ENCODE data around the gene PIEZO2. TPM values are rescaled to one million over a fixed set of nuclear protein-coding genes. Genes with fewer than 3 reads are reported as not detected.

The PIEZO2 gene
- total and polyA plus RNA-seq, 2 of the 8 experiments (the other 6 are each of a cell fraction or from before 2014, with no cell fraction given): 4.7 to 16.5 TPM

GRCh38 chr18:10899481-10899880, 249.9 kb downstream of the PIEZO2 start:
- Histone ChIP-seq H2BK120ac (replicated peaks; ENCODE audit: low read depth, low read length) (no peak overlapping the region), H3K36me3 (ENCODE audit: control insufficient read depth in 2 of 4, insufficient read depth in 4 of 4, low read length in 3 of 4) (no peaks in the 10 kb centered on the region), H3K23me2 (ENCODE audit: low read depth, low read length) (no peaks in the 10 kb centered on the region; the same call in 1 of the 2 replicates), H3K18ac (ENCODE audit: extremely low read depth, low read length) (no peak overlapping the region), H2BK20ac (ENCODE audit: low read length) (no peak overlapping the region), H2AK5ac (ENCODE audit: low read depth, low read length) (no peak overlapping the region), H3K4me1 (replicated peaks in 1 of 4; ENCODE audit: control insufficient read depth in 3 of 4, insufficient read depth in 4 of 4, low read length in 3 of 4) (no peaks in the 10 kb centered on the region), H3K9me3 (ENCODE audit: insufficient read depth in 2 of 2, low read depth in 1 of 2, low read length in 1 of 2) (no peaks in the 10 kb centered on the region), H2BK5ac (ENCODE audit: low read depth, low read length) (no peak overlapping the region), H2BK12ac (ENCODE audit: low read depth, low read length) (no peak overlapping the region), H3K4me3 (ENCODE audit: extremely low read depth in 1 of 4, insufficient read depth in 2 of 4, low read depth in 3 of 4, low read length in 4 of 4) (no peak overlapping the region), H2AFZ (ENCODE audit: low read length) (no peak overlapping the region), H3K23ac (ENCODE audit: insufficient read length) (no peak overlapping the region), H2BK15ac (ENCODE audit: low read length) (no peak overlapping the region), H3K27me3 (replicated peaks in 1 of 4; ENCODE audit: control insufficient read depth in 3 of 4, extremely low read depth in 1 of 4, insufficient read depth in 3 of 4, low read length in 3 of 4) (no peaks in the 10 kb centered on the region), H4K8ac (ENCODE audit: extremely low read depth, insufficient read depth, low read length) (no peak overlapping the region), H3K4me2 (ENCODE audit: insufficient read depth in 1 of 2, low read depth in 2 of 2, low read length in 2 of 2) (no peak overlapping the region), H4K91ac (replicated peaks; ENCODE audit: insufficient read length, low read length) (no peak overlapping the region), H3K9ac (replicated peaks in 1 of 4; ENCODE audit: extremely low read depth in 1 of 4, low read depth in 3 of 4, low read length in 3 of 4) (no peak overlapping the region), H4K20me1 (replicated peaks in 1 of 2; ENCODE audit: control insufficient read depth in 1 of 2, insufficient read depth in 2 of 2, low read length in 2 of 2) (no peaks in the 10 kb centered on the region), H3K56ac (replicated peaks; ENCODE audit: insufficient read length, low read depth, low read length) (no peak overlapping the region), H3K14ac (ENCODE audit: insufficient read length) (no peak overlapping the region), H3K27ac (ENCODE audit: low read depth, low read length) (no peak overlapping the region), H3K4ac (replicated peaks; ENCODE audit: insufficient read length, low read depth, low read length) (no peak overlapping the region), H4K5ac (ENCODE audit: insufficient read length, low read depth, low read length) (no peak overlapping the region), H3K79me1 (ENCODE audit: low read depth, low read length) (no peaks in the 10 kb centered on the region), H3K79me2 (ENCODE audit: control insufficient read depth in 1 of 2, insufficient read depth in 2 of 2, low read length in 2 of 2) (no peaks in the 10 kb centered on the region)
- FAIRE-seq (no peak), DNase-seq (ENCODE audit: low read depth in 1 of 2, low spot score in 2 of 2) (no peak)
- CTCF ChIA-PET (ENCODE audit: partially characterized antibody): interaction anchor here (1.2 kb wide), 1 partner anchor 140 kb away, joined by 3 read pairs; no protein-coding TSS in a partner anchor
- POLR2A ChIA-PET (ENCODE audit: partially characterized antibody): no interaction called here
- TF ChIP-seq SIRT6 (IDR thresholded peaks at IDR 0.05; ENCODE audit: low read length) (no peak), SP1 (IDR thresholded peaks at IDR 0.05; ENCODE audit: low read depth, low read length) (no peak), ATF2 (IDR thresholded peaks at IDR 0.05; ENCODE audit: low read length) (no peak), ASH2L (IDR thresholded peaks at IDR 0.05; ENCODE audit: low read length) (no peak), JUND (IDR thresholded peaks at IDR 0.05; ENCODE audit: low read length) (no peak), SRF (IDR thresholded peaks at IDR 0.05; ENCODE audit: low read depth, low read length) (no peak)
- WGBS, 2 experiments (ENCODE audit: extremely low coverage in 1 of 2, insufficient coverage in 1 of 2, insufficient read length in 1 of 2, insufficient replicate concordance in 2 of 2, low coverage in 1 of 2, low lambda C conversion rate in 2 of 2, missing lambda C conversion rate in 1 of 2): 100% methylated on average over 1 of the region's 1 CpG; no CpG with 5 or more reads in 1 of the 2 experiments
